K562 (cell line): ENCODE data around the gene STT3B. TPM values are rescaled to one million over a fixed set of nuclear protein-coding genes. Genes with fewer than 3 reads are reported as not detected.

Source experiments
- ATAC-seq: fragments of 200-7000 bp; cut with Tn5 transposase; 3 replicates; pipeline ENCODE4 v1.9.1; 2020; ENCODE audit warnings: moderate library complexity
- BruUV-seq: library from RNA; stranded (reverse); fragments of 400-500 nt; replicated peaks from 2 replicates; lab custom pipeline; 2021; lab: Mats Ljungman, UMichigan
- CTCF ChIA-PET: fragments of 300-600 bp; formaldehyde crosslinking; extraction: SDS; loops from one replicate; lab custom pipeline; 2021; ENCODE audit warnings: low intra/inter-chr PET ratio; lab: Yijun Ruan, JAX
- POLR2A ChIA-PET: fragments of 300-600, 350-650 bp; sonication (Branson Sonifier 250); formaldehyde crosslinking; extraction: SDS; loops from one replicate; lab custom pipeline; 2021; ENCODE audit warnings: antibody characterized with exemption, inconsistent platforms; lab: Yijun Ruan, JAX
- DNase-seq, 4 experiments: peaks; one replicate each; pipeline versions ENCODE4 v3.0.0 to v3.0.0-alpha.2; 2011 to 2018; ENCODE audit warnings: low spot score in 3 of 4, mixed read lengths in 3 of 4; ENCODE audit errors: extremely low read depth in 1 of 4
- FAIRE-seq: peaks from 2 replicates; lab custom pipeline; 2011; peaks lifted over from hg19 to GRCh38; lab: Jason Lieb, UNC
- H2AFZ ChIP-seq: 2 replicates; pipeline ENCODE4 v1.6.0; 2011; ENCODE audit warnings: low read depth, low read length, control low read depth, inconsistent platforms
- H3K27ac ChIP-seq: fragments of 200-600 bp; 3 replicates; pipeline ENCODE4 v1.8.0; 2011; ENCODE audit warnings: low read depth, mild to moderate bottlenecking, control low read depth, inconsistent platforms, low read length, moderate library complexity, mixed read lengths; ENCODE audit errors: extremely low read depth
- H3K27me3 ChIP-seq, 2 experiments: fragments of 300-600 bp in 1 of 2; 2 replicates in 1 of 2; 3 replicates in 1 of 2; pipeline versions ENCODE4 v1.6.0 to v1.8.0; 2011; ENCODE audit warnings: inconsistent platforms in 2 of 2, low read length in 2 of 2, mild to moderate bottlenecking in 1 of 2, mixed read lengths in 1 of 2, moderate library complexity in 1 of 2; ENCODE audit not compliant: control insufficient read depth in 2 of 2, insufficient read depth in 2 of 2
- H3K36me3 ChIP-seq: fragments of 300-600 bp; 3 replicates; pipeline ENCODE4 v1.8.0; 2011; ENCODE audit warnings: mild to moderate bottlenecking, low read length, inconsistent platforms; ENCODE audit not compliant: control insufficient read depth, insufficient read depth
- H3K4me1 ChIP-seq, 2 experiments: fragments of 200-600 bp in 1 of 2; replicated peaks in 1 of 2; 2 replicates in 1 of 2; 3 replicates in 1 of 2; pipeline versions ENCODE4 v1.5.1 to v1.8.0; 2011; ENCODE audit warnings: inconsistent platforms in 2 of 2, low read length in 2 of 2, mild to moderate bottlenecking in 1 of 2, mixed read lengths in 1 of 2, moderate library complexity in 1 of 2; ENCODE audit not compliant: control insufficient read depth in 2 of 2, insufficient read depth in 2 of 2
- H3K4me2 ChIP-seq: 2 replicates; pipeline ENCODE4 v1.6.1; 2011; ENCODE audit warnings: low read length, control low read depth, inconsistent platforms, mixed read lengths; ENCODE audit not compliant: insufficient read depth
- H3K4me3 ChIP-seq: fragments of 200-600 bp; sonication (generic), shearing (Covaris generic); 2 replicates; pipeline ENCODE4 v1.5.1; 2016; ENCODE audit warnings: control low read depth, inconsistent platforms
- H3K79me2 ChIP-seq: fragments of 200-600 bp; 3 replicates; pipeline ENCODE4 v1.8.0; 2011; ENCODE audit warnings: low read length, inconsistent platforms; ENCODE audit not compliant: control insufficient read depth, insufficient read depth
- H3K9ac ChIP-seq, 2 experiments: 2 replicates each; pipeline versions ENCODE4 v1.6.0 to v1.6.1; 2011; ENCODE audit warnings: low read depth in 2 of 2, low read length in 2 of 2, control low read depth in 1 of 2, inconsistent platforms in 1 of 2, mild to moderate bottlenecking in 1 of 2, mixed read lengths in 1 of 2; ENCODE audit not compliant: insufficient read depth in 1 of 2
- H3K9me1 ChIP-seq: one replicate; pipeline ENCODE4 v1.6.0; 2011; ENCODE audit warnings: inconsistent platforms, mild to moderate bottlenecking, low read length, moderate library complexity; ENCODE audit not compliant: control insufficient read depth, insufficient read depth
- H3K9me3 ChIP-seq: replicated peaks from 2 replicates; pipeline ENCODE4 v1.5.1; 2011; ENCODE audit warnings: low read depth, low read length, inconsistent platforms; ENCODE audit not compliant: control insufficient read depth, insufficient read depth
- H4K20me1 ChIP-seq: replicated peaks from 2 replicates; pipeline ENCODE4 v1.6.1; 2011; ENCODE audit warnings: low read length, inconsistent platforms, mixed read lengths; ENCODE audit not compliant: control insufficient read depth, insufficient read depth
- ATF2 ChIP-seq: sonication (generic); formaldehyde crosslinking; IDR thresholded peaks from 2 replicates; pipeline ENCODE4 v1.8.1; 2022; ENCODE audit warnings: missing genetic modification reagents
- C11orf30 ChIP-seq: fragments of 450-650 bp; IDR thresholded peaks from 2 replicates; pipeline ENCODE4 v1.6.1; 2016; ENCODE audit warnings: low read depth, mild to moderate bottlenecking
- CC2D1A ChIP-seq: fragments of 450-650 bp; IDR thresholded peaks from 2 replicates; pipeline ENCODE4 v1.6.1; 2017; ENCODE audit warnings: mild to moderate bottlenecking
- KLF16 ChIP-seq: IDR thresholded peaks from 2 replicates; pipeline ENCODE4 v1.6.1; 2016; ENCODE audit warnings: antibody characterized with exemption
- MAFF ChIP-seq: IDR thresholded peaks from 2 replicates; pipeline ENCODE4 v1.6.1; 2012; ENCODE audit warnings: low read length, improper control_type of control experiment
- MAFG ChIP-seq: fragments of 450-650 bp; conservative IDR thresholded peaks from 2 replicates; pipeline ENCODE4 v1.6.1; 2016; ENCODE audit warnings: missing genetic modification characterization, missing compliant biosample characterization
- MAFK ChIP-seq: IDR thresholded peaks from 2 replicates; pipeline ENCODE4 v1.6.1; 2011; ENCODE audit warnings: low read length, improper control_type of control experiment
- MYNN ChIP-seq, 2 experiments: sonication (generic); formaldehyde crosslinking in 1 of 2; IDR thresholded peaks; 2 replicates each; pipeline versions ENCODE4 v1.5.0 to v1.6.1; 2016 to 2020; ENCODE audit warnings: antibody characterized with exemption in 1 of 2, missing genetic modification reagents in 1 of 2
- RAD51 ChIP-seq: fragments of 450-650 bp; IDR thresholded peaks from 2 replicates; pipeline ENCODE4 v1.7.1; 2016; ENCODE audit warnings: low read depth, mild to moderate bottlenecking, borderline replicate concordance
- RERE ChIP-seq: sonication (generic); formaldehyde crosslinking; IDR thresholded peaks from 2 replicates; pipeline ENCODE4 v1.8.0; 2023; ENCODE audit warnings: missing genetic modification reagents, mild to moderate bottlenecking, borderline replicate concordance
- XRCC5 ChIP-seq: fragments of 200-400 bp; formaldehyde crosslinking; IDR thresholded peaks from 2 replicates; pipeline ENCODE4 v1.6.1; 2017; ENCODE audit warnings: low read depth, mild to moderate bottlenecking, low read length
- ZBED1 ChIP-seq: IDR thresholded peaks from 2 replicates; pipeline ENCODE4 v1.6.1; 2014
- ZBTB8A ChIP-seq: fragments of 450-650 bp; IDR thresholded peaks from 2 replicates; pipeline ENCODE4 v1.6.1; 2018; ENCODE audit warnings: mild to moderate bottlenecking, moderate library complexity; ENCODE audit not compliant: partially characterized antibody
- ZNF140 ChIP-seq: fragments of 250-450 bp; sonication (Bioruptor Pico); IDR thresholded peaks from 2 replicates; pipeline ENCODE4 v1.8.0; 2021; ENCODE audit warnings: moderate library complexity, mild to moderate bottlenecking, inconsistent platforms
- ZNF23 ChIP-seq: fragments of 250-450 bp; sonication (Bioruptor Pico); IDR thresholded peaks from 2 replicates; pipeline ENCODE4 v1.4.0; 2020; ENCODE audit warnings: mild to moderate bottlenecking
- ZNF316 ChIP-seq: fragments of 450-650 bp; IDR thresholded peaks from 2 replicates; pipeline ENCODE4 v1.6.1; 2016
- ZNF696 ChIP-seq: fragments of 250-450 bp; sonication (Bioruptor Pico); conservative IDR thresholded peaks from 2 replicates; pipeline ENCODE4 v1.4.0; 2020; ENCODE audit warnings: mild to moderate bottlenecking, moderate library complexity
- WGBS: fragments of 100-300 bp; shearing (Covaris generic); methylation state at CpG from one replicate; pipeline ENCODE4 v1.1.6; 2016; ENCODE audit warnings: low coverage, mixed read lengths; ENCODE audit not compliant: insufficient coverage; ENCODE audit errors: missing lambda C conversion rate; 5-methylcytosine and 5-hydroxymethylcytosine counted together
- in situ Hi-C: fragments of 300-500 bp; cut with MboI; formaldehyde crosslinking; loops from 4 replicates; pipeline ENCODE4 v1.15.0; 2018; ENCODE audit warnings: inconsistent platforms, mixed read lengths
- intact Hi-C: fragments of 100-400 bp; cut with micrococcal nuclease; formaldehyde crosslinking; loops from 2 replicates; pipeline ENCODE4 v1.14.2; 2022
- polyA plus RNA-seq, 8 experiments: library from polyadenylated mRNA; depleted of rRNA in 4 of 8; stranded (reverse) in 5 of 8; unstranded in 3 of 8; fragments of >200 nt; fragmentation: Nextera tagmentation in 2 of 8; fragmentation: Illumina TruSeq in 1 of 8; extraction: Ambion mirVana in 2 of 8; extraction: Trizol in 1 of 8; gene quantifications; 2 replicates each; pipeline versions ENCODE4 v1.2.1 to v1.2.3, GENCODE V29; 2011 to 2014; ENCODE audit warnings: inconsistent platforms in 1 of 8, missing spikeins in 1 of 8
- total RNA-seq, 7 experiments: library from RNA; depleted of rRNA in 6 of 7; stranded (reverse); fragments of >200 nt in 6 of 7; fragmentation: Illumina TruSeq in 2 of 7; extraction: Trizol in 2 of 7; gene quantifications; 2 replicates each; pipeline versions ENCODE4 v1.2.1 to v1.2.3, GENCODE V29; 2011 to 2021; ENCODE audit warnings: low replicate concordance in 1 of 7

The STT3B gene
- total and polyA plus RNA-seq, 9 of the 15 experiments (the other 6 are each of a cell fraction or from before 2014, with no cell fraction given) = 22.4 to 147 (median 100) TPM

GRCh38 chr3:31596176-31596575 is 63.5 kb downstream of the STT3B start (continued):
- no peak for TF ChIP-seq ATF2 (CRISPR knock-in tag)
- no peak for TF ChIP-seq ZNF696 (CRISPR knock-in tag)
- TF ChIP-seq XRCC5 = no peak
- no peak for TF ChIP-seq ZNF23
- TF ChIP-seq CC2D1A = no peak

GRCh38 chr3:31600431-31600830 is 67.7 kb downstream of the STT3B start:
- intact Hi-C loops = no loop called here
- no peak for ATAC-seq

More at GRCh38 chr3:31600431-31600830, 67.7 kb downstream of the STT3B start:
- FAIRE-seq = no peak
- TF ChIP-seq ZNF140 (CRISPR knock-in tag) = no peak
- 0 out of 2 replicates have a peak, but pooled peaks have one; percentile 27 for TF ChIP-seq MAFF
- no peak for TF ChIP-seq RAD51
- TF ChIP-seq ZBED1 = no peak
- peak; percentile 55 for TF ChIP-seq MAFG
- peak; percentile 91 for TF ChIP-seq ZNF316
- peak; percentile 75 for TF ChIP-seq C11orf30
- TF ChIP-seq RERE (CRISPR knock-in tag) = no peak
- TF ChIP-seq MAFK = peak; percentile 44; the same call in 1 of the 2 replicates
- no peak for TF ChIP-seq ZBTB8A
- no peak for TF ChIP-seq MYNN (IDR thresholded peaks at IDR 0.05)
- no peak for TF ChIP-seq MYNN (CRISPR knock-in tag; IDR thresholded peaks at IDR 0.05)
- TF ChIP-seq KLF16 = no peak
- WGBS = 91% methylated on average over 3 of the region's 3 CpGs
- Histone ChIP-seq H4K20me1 (no peaks in the 10 kb centered on the region), H3K4me1 (no peaks in the 10 kb centered on the region), H3K36me3 (peaks cover 61% of the 10 kb centered on the region; the same call in 2 of the 3 replicates), H2AFZ (no peak overlapping the region), H3K79me2 (peaks cover 19% of the 10 kb centered on the region), H3K9me1 (no peaks in the 10 kb centered on the region), H3K27ac (no peak overlapping the region), H3K9ac (no peak overlapping the region), H3K4me2 (no peak overlapping the region), H3K4me3 (no peak overlapping the region), H3K27me3 (no peaks in the 10 kb centered on the region), H3K9me3 (no peaks in the 10 kb centered on the region; the same call in 1 of the 2 replicates)
- ChIA-PET POLR2A (no interaction called here), CTCF (no interaction called here)
- no TSS peak for BruUV-seq
- in situ Hi-C loops = no loop called here
- no peak for DNase-seq
